GM23248 (cell line): ENCODE measurements around the gene GLIS2. TPM values are rescaled to one million over a fixed set of nuclear protein-coding genes. Genes with fewer than 3 reads are reported as not detected.

Experiments used
- DNase-seq: peaks from one replicate; pipeline ENCODE4 v3.0.0-alpha.2; 2015
- H2AFZ ChIP-seq: fragments of 200-600 bp; sonication (generic); 2 replicates; pipeline ENCODE4 v1.6.1; 2016; ENCODE audit warnings: antibody characterized with exemption
- H3F3A ChIP-seq: fragments of 200-600 bp; sonication (generic); 2 replicates; pipeline ENCODE4 v1.6.1; 2016; ENCODE audit warnings: mild to moderate bottlenecking, antibody characterized with exemption, mixed run types; ENCODE audit not compliant: insufficient read depth
- H3K27ac ChIP-seq: fragments of 200-600 bp; sonication (generic); 2 replicates; pipeline ENCODE4 v1.5.1; 2016; ENCODE audit warnings: mild to moderate bottlenecking
- H3K27me3 ChIP-seq: fragments of 200-600 bp; sonication (generic); replicated peaks from 2 replicates; pipeline ENCODE4 v1.6.1; 2016; ENCODE audit warnings: mild to moderate bottlenecking; ENCODE audit not compliant: insufficient read depth
- H3K36me3 ChIP-seq: fragments of 200-600 bp; sonication (generic); 2 replicates; pipeline ENCODE4 v1.6.1; 2016; ENCODE audit warnings: low read depth, mild to moderate bottlenecking
- H3K4me1 ChIP-seq: fragments of 200-600 bp; sonication (generic); 2 replicates; pipeline ENCODE4 v1.6.1; 2016; ENCODE audit warnings: mild to moderate bottlenecking; ENCODE audit not compliant: insufficient read depth
- H3K4me2 ChIP-seq: fragments of 200-600 bp; sonication (generic); one replicate; pipeline ENCODE4 v1.6.1; 2016; ENCODE audit warnings: mild to moderate bottlenecking; ENCODE audit not compliant: unreplicated experiment
- H3K4me3 ChIP-seq: fragments of 200-600 bp; sonication (generic); 2 replicates; pipeline ENCODE4 v1.5.1; 2016; ENCODE audit warnings: mild to moderate bottlenecking
- H3K79me2 ChIP-seq: fragments of 200-600 bp; sonication (generic); 2 replicates; pipeline ENCODE4 v1.6.1; 2016; ENCODE audit warnings: mild to moderate bottlenecking; ENCODE audit not compliant: insufficient read depth
- H3K9ac ChIP-seq: fragments of 200-600 bp; sonication (generic); 2 replicates; pipeline ENCODE4 v1.6.1; 2016; ENCODE audit warnings: mild to moderate bottlenecking
- H3K9me2 ChIP-seq: fragments of 200-600 bp; sonication (generic); 2 replicates; pipeline ENCODE4 v1.6.1; 2016; ENCODE audit warnings: mixed run types, mild to moderate bottlenecking, moderate library complexity; ENCODE audit not compliant: insufficient read depth
- H3K9me3 ChIP-seq: fragments of 200-600 bp; sonication (generic); one replicate; pipeline ENCODE4 v1.6.1; 2017; ENCODE audit warnings: low read depth
- H4K20me1 ChIP-seq: fragments of 200-600 bp; sonication (generic); 2 replicates; pipeline ENCODE4 v1.6.0; 2016; ENCODE audit not compliant: insufficient read depth
- EZH2 ChIP-seq: fragments of 200-600 bp; sonication (generic); IDR thresholded peaks from 2 replicates; pipeline ENCODE4 v1.6.1; 2018; ENCODE audit warnings: antibody characterized with exemption, mild to moderate bottlenecking; ENCODE audit not compliant: insufficient read depth, poor library complexity, severe bottlenecking
- EZH2phosphoT487 ChIP-seq: fragments of 200-600 bp; sonication (generic); IDR thresholded peaks from 2 replicates; pipeline ENCODE4 v1.6.1; 2018; ENCODE audit warnings: antibody characterized with exemption, moderate library complexity, mild to moderate bottlenecking, low read depth; ENCODE audit not compliant: insufficient read depth
- WGBS, 2 experiments: methylation state at CpG; one replicate each; pipeline ENCODE4 v1.1.6; 2015 to 2017; ENCODE audit warnings: low lambda C conversion rate in 2 of 2, low coverage in 1 of 2; ENCODE audit errors: missing lambda C conversion rate in 2 of 2; 5-methylcytosine and 5-hydroxymethylcytosine counted together
- in situ Hi-C: fragments of 300-500 bp; cut with MboI; formaldehyde crosslinking; loops from 2 replicates; pipeline ENCODE4 v1.15.0; 2020
- polyA plus RNA-seq: library from polyadenylated mRNA; unstranded; fragments of >200 nt; fragmentation: Nextera tagmentation; extraction: Ambion mirVana; gene quantifications from 2 replicates; pipeline ENCODE4 v1.2.1, GENCODE V29; 2016
- total RNA-seq: library from RNA; depleted of rRNA; stranded (reverse); fragments of >200 nt; shearing (Covaris generic); gene quantifications from 2 replicates; pipeline ENCODE4 v1.2.3, GENCODE V29; 2014

Gene GLIS2
- total and polyA plus RNA-seq, 2 experiments from 2014 or later = 2.9 to 6.8 TPM

- 27 to 28% methylated on average over 23 to 24 of the region's 24 CpGs for WGBS, 2 experiments
- H3F3A ChIP-seq = peaks cover 21% of the 10 kb centered on the region
- no peaks in the 10 kb centered on the region for H3K9me2 ChIP-seq
- peak overlapping the region; percentile 87 for H3K9ac ChIP-seq
- no peak for TF ChIP-seq EZH2phosphoT487
- TF ChIP-seq EZH2 = no peak
- H3K4me2 ChIP-seq = peak overlapping the region; percentile 87
- H2AFZ ChIP-seq = peak overlapping the region; percentile 73
- H3K27ac ChIP-seq = peak overlapping the region; percentile 76
- peaks cover 19% of the 10 kb centered on the region for H3K4me1 ChIP-seq
- peak overlapping the region; percentile 89 for H3K4me3 ChIP-seq
- H4K20me1 ChIP-seq = no peaks in the 10 kb centered on the region; the same call in 1 of the 2 replicates
- no peaks in the 10 kb centered on the region for H3K36me3 ChIP-seq
- no peaks in the 10 kb centered on the region for H3K9me3 ChIP-seq
- H3K79me2 ChIP-seq = peaks cover 56% of the 10 kb centered on the region
- H3K27me3 ChIP-seq = no peaks in the 10 kb centered on the region
- in situ Hi-C loops = loop anchor here (10.0 kb wide), 1 partner anchor 54 kb away; no protein-coding TSS in a partner anchor
- DNase-seq = no peak
Measured at GRCh38 chr16:4350365-4350786, 34.5 kb downstream of the GLIS2 start.

- in situ Hi-C loops = loop anchor here (10.0 kb wide), 1 partner anchor 54 kb away; no protein-coding TSS in a partner anchor
- 1% methylated on average over 59 to 74 of the region's 81 CpGs for WGBS, 2 experiments
- Histone ChIP-seq H3K27me3 (no peaks in the 10 kb centered on the region), H3K27ac (peak within 1 kb of the TSS; percentile 79), H3K9me3 (no peaks in the 10 kb centered on the region), H3K4me3 (peak within 1 kb of the TSS; percentile 89), H2AFZ (peak within 1 kb of the TSS; percentile 73), H3K36me3 (no peaks in the 10 kb centered on the region), H3K9me2 (no peaks in the 10 kb centered on the region), H3K9ac (peak within 1 kb of the TSS; percentile 87), H3K79me2 (peaks cover 50% of the 10 kb centered on the region), H4K20me1 (no peaks in the 10 kb centered on the region; the same call in 1 of the 2 replicates), H3K4me1 (peaks cover 19% of the 10 kb centered on the region), H3F3A (peaks cover 19% of the 10 kb centered on the region), H3K4me2 (peak within 1 kb of the TSS; percentile 87)
- TF ChIP-seq EZH2phosphoT487 = no peak
- no peak for TF ChIP-seq EZH2
- DNase-seq = peak; percentile 98
Measured at GRCh38 chr16:4350787-4351659, 35.2 kb downstream of the GLIS2 start, which contains the start of gene PAM16. Gene PAM16, minus strand, starts transcription at chr16:4351321. Its CDS starts 87 bp downstream, at chr16:4351234.

DNA sequence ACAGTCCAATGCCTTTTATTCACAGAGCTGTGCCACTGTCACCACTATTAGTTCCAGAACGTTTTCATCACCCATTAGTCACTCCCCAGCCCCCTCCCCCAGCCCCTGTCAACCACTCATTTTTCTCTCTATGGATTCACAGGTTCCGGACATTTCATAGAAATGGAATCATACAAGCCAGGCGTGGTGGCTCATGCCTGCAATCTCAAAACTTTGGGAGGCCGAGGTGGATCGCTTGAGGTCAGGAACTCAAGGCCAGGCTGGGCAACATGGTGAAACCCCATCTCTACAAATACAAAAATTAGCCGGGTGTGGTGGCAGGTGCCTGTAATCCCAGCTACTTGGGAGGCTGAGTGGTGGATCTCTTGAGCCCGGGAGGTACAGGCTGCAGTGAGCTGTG, 36.0 kb downstream of the GLIS2 start:
- no peaks in the 10 kb centered on the region for H3K9me2 ChIP-seq
- no peaks in the 10 kb centered on the region; the same call in 1 of the 2 replicates for H4K20me1 ChIP-seq
- peak; percentile 69 for DNase-seq
- no peaks in the 10 kb centered on the region for H3K36me3 ChIP-seq
- H3K4me2 ChIP-seq = peak overlapping the region; percentile 53
- TF ChIP-seq EZH2 = no peak
- TF ChIP-seq EZH2phosphoT487 = no peak
- H3K4me3 ChIP-seq = peak overlapping the region; percentile 89
- peaks cover 41% of the 10 kb centered on the region for H3K79me2 ChIP-seq
- no peak overlapping the region for H2AFZ ChIP-seq
- WGBS, 2 experiments = 49 to 52% methylated on average over 7 of the region's 7 CpGs
- H3K4me1 ChIP-seq = peaks cover 19% of the 10 kb centered on the region
- peaks cover 11% of the 10 kb centered on the region for H3F3A ChIP-seq
- H3K27me3 ChIP-seq = no peaks in the 10 kb centered on the region
- peak overlapping the region; percentile 79 for H3K27ac ChIP-seq
- in situ Hi-C loops = loop anchor here (10.0 kb wide), 1 partner anchor 53 kb away; no protein-coding TSS in a partner anchor
- H3K9me3 ChIP-seq = no peaks in the 10 kb centered on the region
- peak overlapping the region; percentile 62 for H3K9ac ChIP-seq

- Histone ChIP-seq H3K27me3 (no peaks in the 10 kb centered on the region), H3F3A (peaks cover 11% of the 10 kb centered on the region), H3K4me2 (no peak overlapping the region), H3K4me3 (no peak overlapping the region), H3K36me3 (no peaks in the 10 kb centered on the region), H3K79me2 (peaks cover 32% of the 10 kb centered on the region), H3K27ac (no peak overlapping the region), H2AFZ (no peak overlapping the region), H3K9me3 (no peaks in the 10 kb centered on the region), H3K9me2 (no peaks in the 10 kb centered on the region), H3K9ac (no peak overlapping the region), H3K4me1 (peaks cover 19% of the 10 kb centered on the region), H4K20me1 (no peaks in the 10 kb centered on the region)
- no peak for TF ChIP-seq EZH2phosphoT487
- no peak for TF ChIP-seq EZH2
- no peak for DNase-seq
- WGBS, 2 experiments = 91 to 93% methylated on average over 5 of the region's 5 CpGs
- in situ Hi-C loops = loop anchor here (10.0 kb wide), 1 partner anchor 52 kb away; no protein-coding TSS in a partner anchor
Measured at GRCh38 chr16:4352843-4353242, 37.0 kb downstream of the GLIS2 start.
